ENCODE data around the gene CLDN6.

CLDN6 gene

DNA sequence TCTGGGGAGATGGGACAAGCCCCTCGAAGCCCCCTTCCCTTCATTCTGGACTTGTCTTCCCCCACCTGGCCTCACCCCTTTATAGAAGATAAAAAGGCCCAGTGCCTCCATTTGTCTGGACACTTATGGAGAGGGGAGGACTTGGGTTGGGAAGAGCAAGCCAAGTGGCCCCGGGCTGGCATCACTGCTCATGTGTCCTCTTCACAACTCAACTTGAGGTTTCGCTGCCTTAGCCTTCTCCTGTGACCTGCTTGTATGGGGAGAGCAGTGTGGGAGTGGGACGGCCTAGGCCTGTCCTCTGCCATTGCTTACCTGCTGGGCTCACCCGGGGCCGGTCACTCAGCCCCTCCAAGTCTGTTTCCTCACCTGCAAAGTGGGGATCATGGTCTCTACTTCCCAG is 47.4 kb downstream of the CLDN6 start:
- DNase-seq (ENCODE audit: low read depth): no peak

DNA sequence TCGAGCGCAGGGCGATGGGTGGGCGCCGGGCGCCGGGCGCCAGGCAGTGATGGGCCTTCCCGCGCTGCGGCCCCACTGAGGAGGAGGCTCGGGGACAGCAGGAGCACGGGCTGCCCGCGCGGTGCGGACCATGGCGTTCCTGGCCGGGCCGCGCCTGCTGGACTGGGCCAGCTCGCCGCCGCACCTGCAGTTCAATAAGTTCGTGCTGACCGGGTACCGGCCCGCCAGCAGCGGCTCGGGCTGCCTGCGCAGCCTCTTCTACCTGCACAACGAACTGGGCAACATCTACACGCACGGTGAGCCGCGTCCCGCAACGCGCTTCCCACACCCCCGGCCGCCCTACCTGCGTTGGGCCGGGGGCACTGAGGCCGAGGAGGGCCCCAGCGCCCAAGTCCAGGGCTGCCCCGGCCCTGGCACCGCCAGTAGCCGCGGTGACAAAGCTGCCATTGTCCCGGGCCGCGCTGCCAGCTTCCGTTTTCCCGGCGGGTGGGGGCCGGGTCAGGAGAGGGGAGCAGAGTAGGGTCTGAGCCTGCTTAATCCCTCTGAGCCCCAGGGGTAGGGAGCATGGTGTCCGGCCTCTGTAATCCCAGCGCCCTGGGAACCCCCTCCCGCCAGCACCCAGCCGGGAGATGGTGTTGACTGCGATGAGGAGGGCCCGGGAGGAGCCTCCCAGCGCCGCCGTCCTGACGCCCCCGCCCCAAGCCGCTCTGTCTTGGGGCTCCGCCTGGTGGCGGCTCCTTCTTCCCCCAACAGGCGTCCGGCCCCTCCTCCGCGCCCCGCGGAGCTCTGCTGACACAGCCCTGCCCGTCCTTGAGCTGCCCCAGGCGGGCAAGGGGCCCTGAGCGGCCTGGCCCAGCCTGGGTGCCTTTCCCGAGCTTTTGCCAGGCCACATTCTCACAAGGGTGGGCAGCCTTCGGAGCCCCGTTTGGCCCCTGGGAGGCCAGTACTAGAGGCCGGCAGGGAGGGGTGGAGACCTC is 48.1 kb downstream of the CLDN6 start:
- DNase-seq (ENCODE audit: low read depth): no peak

DNA sequence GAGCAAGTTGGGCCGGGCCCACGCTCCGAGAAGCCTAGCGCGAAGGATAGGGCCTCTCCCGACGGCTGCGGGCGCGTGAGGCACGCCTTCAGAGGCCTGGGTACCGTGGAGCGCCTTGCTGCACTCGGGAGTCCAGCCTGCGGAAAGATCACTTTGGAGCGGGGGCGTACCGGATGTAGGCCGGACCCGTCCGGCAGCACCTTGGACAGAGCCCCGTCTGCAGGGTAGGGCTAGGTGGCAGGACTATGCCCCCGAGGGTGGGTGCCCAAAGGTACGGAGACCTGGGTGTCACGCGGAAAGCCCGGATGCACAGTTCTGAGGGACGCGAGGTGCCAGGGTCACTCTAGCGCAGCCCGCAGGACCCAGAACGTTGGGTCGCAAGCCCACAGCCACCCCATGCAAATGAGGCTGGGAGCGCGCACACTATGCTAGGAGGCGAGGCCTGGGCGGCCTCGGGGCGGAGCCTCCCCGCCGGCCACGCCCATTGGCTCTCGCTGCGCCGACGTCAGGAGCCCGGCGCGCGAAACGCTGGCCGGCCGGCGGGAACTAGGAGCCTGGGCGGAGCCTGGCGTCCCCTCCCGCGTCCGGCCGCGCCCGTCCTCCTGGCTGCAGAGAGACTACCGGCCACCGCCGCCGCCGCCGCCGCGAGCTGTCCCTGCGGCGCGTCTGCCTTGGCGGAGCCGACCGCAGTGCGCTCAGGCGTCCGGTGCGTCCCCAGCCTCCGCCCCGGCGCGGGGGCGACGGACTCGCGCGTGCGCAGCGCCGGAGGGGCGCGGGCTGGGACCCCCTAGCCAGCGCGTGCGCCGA is 49.0 kb downstream of the CLDN6 start, which contains the start of gene PAQR4:
Gene PAQR4 (plus strand): TSS at position 611 of the 807 bp plus-strand sequence. CDS start 327 bp downstream, outside the sequence.
- peak; percentile 39 for DNase-seq (ENCODE audit: low read depth)

DNA sequence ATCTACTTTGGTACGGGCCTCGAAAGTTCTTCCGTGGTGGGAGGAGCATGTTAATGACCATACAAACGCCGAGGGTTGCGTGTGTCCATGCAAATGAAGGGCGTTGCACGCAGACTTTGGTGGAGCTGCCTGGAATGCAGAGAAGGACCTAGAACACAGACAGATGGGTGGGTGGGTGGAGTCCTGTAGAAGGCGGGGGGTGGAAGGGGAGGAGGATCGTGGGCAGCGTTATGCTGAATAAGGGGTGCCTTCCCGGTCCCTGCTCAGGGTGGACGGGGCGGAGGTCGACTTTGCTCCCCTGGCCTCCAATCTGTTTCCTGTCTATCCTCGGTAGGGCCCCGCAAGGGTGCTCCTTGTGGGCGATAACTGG is 49.6 kb downstream of the CLDN6 start:
- DNase-seq (ENCODE audit: low read depth): no peak

DNA sequence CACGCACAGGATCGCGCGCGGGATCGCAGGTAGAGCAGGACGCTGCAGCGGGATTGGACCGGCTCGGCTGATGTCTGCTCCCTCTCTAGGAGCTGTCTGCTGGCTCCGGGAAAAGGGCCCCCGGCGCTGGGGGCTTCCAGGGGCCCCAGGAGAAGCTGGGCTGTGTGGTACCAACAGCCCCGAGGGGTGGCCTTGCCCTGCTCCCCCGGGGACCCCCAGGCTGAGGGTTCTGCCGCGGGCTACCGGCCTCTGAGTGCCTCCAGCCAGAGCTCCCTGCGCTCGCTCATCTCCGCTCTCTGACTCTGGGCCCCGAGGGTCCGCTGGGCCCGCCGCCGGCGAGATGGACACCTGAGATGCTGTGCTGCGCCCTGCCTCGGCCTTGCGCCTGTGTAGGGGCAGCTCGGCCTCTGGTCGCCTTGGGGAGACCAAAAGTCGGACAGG is 50.2 kb downstream of the CLDN6 start:
- no peak for DNase-seq (ENCODE audit: low read depth)

DNA sequence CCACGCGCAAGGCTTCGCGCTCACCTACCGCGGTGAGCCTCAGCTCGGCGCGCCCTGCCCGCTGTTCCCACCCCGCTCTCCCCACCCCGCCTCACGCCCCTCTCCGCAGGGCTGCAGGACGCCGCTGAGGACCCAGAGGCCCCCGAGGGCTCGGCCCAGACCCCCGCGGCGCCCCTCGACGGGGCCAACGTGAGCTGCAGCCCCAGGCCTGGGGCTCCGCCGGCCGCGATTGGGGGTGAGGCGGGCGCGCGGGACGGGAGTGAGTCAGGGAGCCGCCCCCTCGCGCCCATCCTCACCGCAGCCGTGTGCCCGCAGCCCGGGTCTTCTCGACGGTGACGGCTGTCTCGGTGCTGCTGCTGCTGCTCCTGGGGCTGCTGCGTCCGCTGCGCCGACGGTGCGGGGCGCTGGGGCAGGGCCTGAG is 50.8 kb downstream of the CLDN6 start:
- no peak for DNase-seq (ENCODE audit: low read depth)

DNA sequence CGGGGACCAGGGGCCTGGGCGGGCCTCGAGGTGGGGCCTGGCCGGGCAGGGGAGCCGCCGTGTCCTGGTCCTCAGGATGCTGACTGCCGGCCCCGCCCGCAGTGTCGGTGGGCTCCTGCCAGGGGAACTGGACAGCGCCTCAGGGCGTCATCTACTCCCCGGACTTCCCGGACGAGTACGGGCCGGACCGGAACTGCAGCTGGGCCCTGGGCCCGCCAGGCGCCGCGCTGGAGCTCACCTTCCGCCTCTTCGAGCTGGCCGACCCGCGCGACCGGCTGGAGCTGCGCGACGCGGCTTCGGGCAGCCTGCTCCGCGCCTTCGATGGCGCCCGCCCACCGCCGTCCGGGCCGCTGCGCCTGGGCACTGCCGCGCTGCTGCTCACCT is 51.2 kb downstream of the CLDN6 start:
- DNase-seq (ENCODE audit: low read depth): no peak

DNA sequence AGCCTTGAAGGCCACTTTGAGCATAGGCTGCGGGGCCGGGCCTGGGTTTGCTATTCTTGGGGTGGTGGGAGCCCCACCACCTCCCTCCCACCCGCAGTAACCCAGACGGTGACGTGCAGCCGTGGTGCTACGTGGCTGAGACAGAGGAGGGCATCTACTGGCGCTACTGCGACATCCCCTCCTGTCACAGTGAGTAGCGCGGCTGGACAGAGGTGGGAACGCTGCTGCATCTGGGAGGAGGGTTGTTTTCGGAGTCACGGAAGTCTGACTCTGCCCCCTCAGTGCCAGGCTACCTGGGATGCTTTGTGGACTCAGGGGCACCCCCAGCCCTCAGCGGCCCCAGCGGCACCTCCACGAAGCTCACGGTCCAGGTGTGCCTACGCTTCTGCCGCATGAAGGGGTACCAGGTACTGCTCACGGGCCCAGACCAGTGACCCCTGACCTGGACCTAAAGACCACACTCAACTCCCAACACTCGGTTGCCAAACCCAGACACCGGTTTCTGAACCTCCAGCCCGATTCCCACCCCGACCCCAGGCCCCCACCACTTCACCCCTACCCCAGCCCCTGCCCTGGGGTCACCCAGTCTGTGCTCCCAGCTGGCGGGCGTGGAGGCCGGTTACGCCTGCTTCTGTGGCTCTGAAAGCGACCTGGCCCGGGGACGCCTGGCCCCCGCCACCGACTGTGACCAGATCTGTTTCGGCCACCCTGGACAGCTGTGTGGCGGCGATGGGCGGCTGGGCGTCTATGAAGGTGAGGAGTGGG is 51.8 kb downstream of the CLDN6 start:
- no peak for DNase-seq (ENCODE audit: low read depth)

Measured in GM04503 (cell line).